Cardiac muscle cell (in vitro differentiated cells and primary cell): ENCODE measurements around the gene PIK3AP1. TPM values are rescaled to one million over a fixed set of nuclear protein-coding genes. Genes with fewer than 3 reads are reported as not detected.

Experiments
- DNase-seq, 2 donors: peaks; one replicate each; pipeline versions ENCODE4 v3.0.0 to v3.0.0-alpha.2; 2010 to 2017; ENCODE audit warnings: low read depth in 1 of 2, low spot score in 1 of 2
- H3K27ac ChIP-seq: fragments of 200-600 bp; sonication (generic); 2 replicates; pipeline ENCODE4 v1.5.1; 2016
- H3K27me3 ChIP-seq: fragments of 200-600 bp; sonication (generic); 2 replicates; pipeline ENCODE4 v1.6.0; 2016; ENCODE audit warnings: control low read depth
- H3K36me3 ChIP-seq: fragments of 200-600 bp; sonication (generic); 2 replicates; pipeline ENCODE4 v1.5.1; 2016; ENCODE audit warnings: control low read depth
- H3K4me1 ChIP-seq: fragments of 200-600 bp; sonication (generic); 2 replicates; pipeline ENCODE4 v1.8.1; 2017; ENCODE audit warnings: low read depth, mild to moderate bottlenecking, mixed run types
- H3K4me3 ChIP-seq: fragments of 200-600 bp; sonication (generic); 2 replicates; pipeline ENCODE4 v1.5.1; 2016; ENCODE audit warnings: mild to moderate bottlenecking
- H3K9me3 ChIP-seq: fragments of 200-600 bp; sonication (generic); 2 replicates; pipeline ENCODE4 v1.5.1; 2017; ENCODE audit warnings: low read depth, mild to moderate bottlenecking, control low read depth
- CTCF ChIP-seq: IDR thresholded peaks from 2 replicates; pipeline ENCODE4 v1.5.1; 2012; ENCODE audit warnings: low read depth, mild to moderate bottlenecking, low read length
- polyA plus RNA-seq: library from polyadenylated mRNA; unstranded; fragments of >200 nt; fragmentation: Nextera tagmentation; extraction: Ambion mirVana; gene quantifications from 2 replicates; pipeline ENCODE4 v1.2.1, GENCODE V29; 2016
- total RNA-seq: library from RNA; depleted of rRNA; stranded (reverse); fragments of >200 nt; gene quantifications from 2 replicates; pipeline ENCODE4 v1.2.3, GENCODE V29; 2016

Gene PIK3AP1
- total and polyA plus RNA-seq, 2 experiments from 2014 or later, result 1.1 to 2.7 TPM

GRCh38 chr10:96695366-96695765 is 24.9 kb downstream of the PIK3AP1 start:
- Histone ChIP-seq H3K4me3 (no peak overlapping the region), H3K27ac (no peak overlapping the region), H3K36me3 (no peaks in the 10 kb centered on the region), H3K4me1 (no peaks in the 10 kb centered on the region), H3K9me3 (no peaks in the 10 kb centered on the region), H3K27me3 (no peaks in the 10 kb centered on the region)
- TF ChIP-seq CTCF, result no peak
- DNase-seq, result peak in 1 of 2 donors; percentile 3

- Histone ChIP-seq H3K4me3 (no peak overlapping the region), H3K27ac (no peak overlapping the region), H3K27me3 (no peaks in the 10 kb centered on the region), H3K9me3 (no peaks in the 10 kb centered on the region), H3K4me1 (no peaks in the 10 kb centered on the region), H3K36me3 (no peaks in the 10 kb centered on the region)
- DNase-seq, result no peak
- TF ChIP-seq CTCF, result no peak
Observed at GRCh38 chr10:96693431-96693830, 26.9 kb downstream of the PIK3AP1 start.

- Histone ChIP-seq H3K4me1 (no peaks in the 10 kb centered on the region), H3K36me3 (no peaks in the 10 kb centered on the region), H3K27ac (no peak overlapping the region), H3K27me3 (no peaks in the 10 kb centered on the region), H3K4me3 (no peak overlapping the region), H3K9me3 (no peaks in the 10 kb centered on the region)
- no peak for TF ChIP-seq CTCF
- no peak for DNase-seq
Observed at GRCh38 chr10:96692427-96692826, 27.9 kb downstream of the PIK3AP1 start.

- no peak for DNase-seq
- Histone ChIP-seq H3K36me3 (no peaks in the 10 kb centered on the region), H3K27me3 (no peaks in the 10 kb centered on the region), H3K27ac (no peak overlapping the region), H3K4me3 (no peak overlapping the region), H3K4me1 (no peaks in the 10 kb centered on the region), H3K9me3 (no peaks in the 10 kb centered on the region)
- no peak for TF ChIP-seq CTCF
Observed at GRCh38 chr10:96691761-96692160, 28.6 kb downstream of the PIK3AP1 start.

- Histone ChIP-seq H3K9me3 (no peaks in the 10 kb centered on the region), H3K4me1 (no peaks in the 10 kb centered on the region), H3K27ac (no peak overlapping the region), H3K27me3 (no peaks in the 10 kb centered on the region), H3K4me3 (no peak overlapping the region), H3K36me3 (no peaks in the 10 kb centered on the region)
- no peak for DNase-seq
- no peak for TF ChIP-seq CTCF
Observed at GRCh38 chr10:96690755-96691730, 29.3 kb downstream of the PIK3AP1 start.
